Neural progenitor cell (in vitro differentiated cells): ENCODE data around the gene WWOX. TPM values are rescaled to one million over a fixed set of nuclear protein-coding genes. Genes with fewer than 3 reads are reported as not detected.

Experiments
- DNase-seq: peaks from one replicate; pipeline ENCODE4 v3.0.0-alpha.2; 2016; ENCODE audit warnings: low spot score
- H2AFZ ChIP-seq: fragments of 200-600 bp; sonication (generic); replicated peaks from 2 replicates; pipeline ENCODE4 v1.6.1; 2016; ENCODE audit warnings: antibody characterized with exemption
- H3F3A ChIP-seq: fragments of 200-600 bp; sonication (generic); 2 replicates; pipeline ENCODE4 v1.6.1; 2016; ENCODE audit warnings: antibody characterized with exemption, low read depth
- H3K27ac ChIP-seq: fragments of 200-600 bp; sonication (generic); 2 replicates; pipeline ENCODE4 v1.5.1; 2016; ENCODE audit warnings: mild to moderate bottlenecking
- H3K27me3 ChIP-seq: fragments of 200-600 bp; sonication (generic); 2 replicates; pipeline ENCODE4 v1.6.1; 2016; ENCODE audit warnings: mild to moderate bottlenecking, moderate library complexity
- H3K36me3 ChIP-seq: fragments of 200-600 bp; sonication (generic); 2 replicates; pipeline ENCODE4 v1.5.1; 2016
- H3K4me1 ChIP-seq: fragments of 200-600 bp; sonication (generic); 2 replicates; pipeline ENCODE4 v1.6.1; 2016; ENCODE audit warnings: mixed run types
- H3K4me2 ChIP-seq: fragments of 200-600 bp; sonication (generic); 2 replicates; pipeline ENCODE4 v1.6.1; 2016
- H3K4me3 ChIP-seq: fragments of 200-600 bp; sonication (generic); 2 replicates; pipeline ENCODE4 v1.5.1; 2016
- H3K79me2 ChIP-seq: fragments of 200-600 bp; sonication (generic); 2 replicates; pipeline ENCODE4 v1.6.1; 2016; ENCODE audit warnings: low read depth
- H3K9ac ChIP-seq: fragments of 200-600 bp; sonication (generic); 2 replicates; pipeline ENCODE4 v1.6.1; 2016
- H3K9me3 ChIP-seq: fragments of 200-600 bp; sonication (generic); 2 replicates; pipeline ENCODE4 v1.5.1; 2016; ENCODE audit warnings: low read depth
- H4K20me1 ChIP-seq: fragments of 200-600 bp; sonication (generic); 2 replicates; pipeline ENCODE4 v1.6.1; 2016; ENCODE audit warnings: low read depth
- H3K27ac Mint-ChIP-seq: 3 replicates; pipeline ENCODE4 v1.8.0; 2021; ENCODE audit warnings: mixed read lengths
- H3K27me3 Mint-ChIP-seq: 2 replicates; pipeline ENCODE4 v1.8.0; 2022; ENCODE audit warnings: low read depth, mild to moderate bottlenecking, inconsistent platforms, moderate library complexity, mixed read lengths; ENCODE audit not compliant: insufficient read depth
- H3K36me3 Mint-ChIP-seq: 3 replicates; pipeline ENCODE4 v1.8.0; 2021; ENCODE audit warnings: mixed read lengths
- H3K4me1 Mint-ChIP-seq: 3 replicates; pipeline ENCODE4 v1.8.0; 2021; ENCODE audit warnings: mixed read lengths
- H3K4me3 Mint-ChIP-seq: 3 replicates; pipeline ENCODE4 v1.8.0; 2021; ENCODE audit warnings: mild to moderate bottlenecking, moderate library complexity, mixed read lengths
- H3K9me3 Mint-ChIP-seq: 3 replicates; pipeline ENCODE4 v1.8.0; 2020; ENCODE audit warnings: mixed read lengths
- CTCF ChIP-seq: fragments of 200-600 bp; sonication (generic); IDR thresholded peaks from 2 replicates; pipeline ENCODE4 v1.5.1; 2017; ENCODE audit warnings: antibody characterized with exemption, mild to moderate bottlenecking
- EZH2 ChIP-seq: fragments of 200-600 bp; sonication (generic); IDR thresholded peaks from 2 replicates; pipeline ENCODE4 v1.6.1; 2017; ENCODE audit warnings: antibody characterized with exemption, mild to moderate bottlenecking, moderate library complexity
- EZH2phosphoT487 ChIP-seq: fragments of 200-600 bp; sonication (generic); IDR thresholded peaks from 2 replicates; pipeline ENCODE4 v1.6.1; 2017; ENCODE audit warnings: antibody characterized with exemption
- total RNA-seq: library from RNA; depleted of rRNA; stranded (reverse); fragments of >200 nt; gene quantifications from 2 replicates; pipeline ENCODE4 v1.2.3, GENCODE V29; 2015; ENCODE audit warnings: low replicate concordance

The WWOX gene
- total RNA-seq, 1 donor from 2014 or later = 63.7 TPM

- H3F3A ChIP-seq = no peaks in the 10 kb centered on the region
- H3K27me3 ChIP-seq = no peaks in the 10 kb centered on the region
- no peaks in the 10 kb centered on the region for H3K36me3 Mint-ChIP-seq
- H3K4me3 Mint-ChIP-seq = no peak overlapping the region
- H3K36me3 ChIP-seq = no peaks in the 10 kb centered on the region
- H3K9me3 Mint-ChIP-seq = no peaks in the 10 kb centered on the region
- H3K9me3 ChIP-seq = no peaks in the 10 kb centered on the region
- H3K27ac Mint-ChIP-seq = no peak overlapping the region
- no peak overlapping the region for H3K4me2 ChIP-seq
- H3K27ac ChIP-seq = no peak overlapping the region
- no peaks in the 10 kb centered on the region for H4K20me1 ChIP-seq
- no peak overlapping the region for H2AFZ ChIP-seq
- no peak overlapping the region for H3K4me3 ChIP-seq
- H3K4me1 Mint-ChIP-seq = peaks cover 9% of the 10 kb centered on the region
- peaks cover 10% of the 10 kb centered on the region for H3K4me1 ChIP-seq
- DNase-seq = no peak
- H3K79me2 ChIP-seq = no peaks in the 10 kb centered on the region
- TF ChIP-seq EZH2phosphoT487 (no peak), CTCF (no peak), EZH2 (no peak)
- peaks cover 2% of the 10 kb centered on the region for H3K27me3 Mint-ChIP-seq
- no peak overlapping the region for H3K9ac ChIP-seq
These were observed 706.1 kb downstream of the WWOX start for GRCh38 chr16:78805556-78805955.

- Mint-ChIP-seq H3K4me3 (no peak overlapping the region), H3K27ac (no peak overlapping the region), H3K4me1 (peaks cover 25% of the 10 kb centered on the region), H3K9me3 (no peaks in the 10 kb centered on the region), H3K36me3 (no peaks in the 10 kb centered on the region), H3K27me3 (peaks cover 2% of the 10 kb centered on the region)
- H3K79me2 ChIP-seq = no peaks in the 10 kb centered on the region
- TF ChIP-seq EZH2phosphoT487 (no peak), EZH2 (no peak), CTCF (no peak)
- H3K36me3 ChIP-seq = no peaks in the 10 kb centered on the region
- no peak for DNase-seq
- H2AFZ ChIP-seq = no peak overlapping the region
- peaks cover 17% of the 10 kb centered on the region for H3K4me1 ChIP-seq
- no peaks in the 10 kb centered on the region for H4K20me1 ChIP-seq
- no peak overlapping the region for H3K27ac ChIP-seq
- no peaks in the 10 kb centered on the region for H3K27me3 ChIP-seq
- H3K4me2 ChIP-seq = no peak overlapping the region
- no peaks in the 10 kb centered on the region for H3F3A ChIP-seq
- H3K9me3 ChIP-seq = no peaks in the 10 kb centered on the region
- no peak overlapping the region for H3K9ac ChIP-seq
- no peak overlapping the region for H3K4me3 ChIP-seq
These were observed 711.8 kb downstream of the WWOX start for GRCh38 chr16:78811247-78811646.

GRCh38 chr16:78812582-78812981 lies 713.1 kb downstream of the WWOX start:
- Histone ChIP-seq H3K79me2 (no peaks in the 10 kb centered on the region), H3K4me3 (no peak overlapping the region), H3K4me1 (peaks cover 17% of the 10 kb centered on the region), H3K9ac (no peak overlapping the region), H3K27ac (no peak overlapping the region), H3F3A (no peaks in the 10 kb centered on the region), H3K36me3 (no peaks in the 10 kb centered on the region), H4K20me1 (no peaks in the 10 kb centered on the region), H3K4me2 (no peak overlapping the region), H3K27me3 (no peaks in the 10 kb centered on the region), H2AFZ (no peak overlapping the region), H3K9me3 (no peaks in the 10 kb centered on the region)
- no peak overlapping the region for H3K27ac Mint-ChIP-seq
- H3K9me3 Mint-ChIP-seq = no peaks in the 10 kb centered on the region
- TF ChIP-seq EZH2 = no peak
- TF ChIP-seq EZH2phosphoT487 = no peak
- TF ChIP-seq CTCF = no peak
- no peak overlapping the region for H3K4me3 Mint-ChIP-seq
- no peaks in the 10 kb centered on the region for H3K36me3 Mint-ChIP-seq
- H3K4me1 Mint-ChIP-seq = peaks cover 26% of the 10 kb centered on the region
- DNase-seq = no peak
- peaks cover 2% of the 10 kb centered on the region for H3K27me3 Mint-ChIP-seq
